Keratinocyte (primary cell): Measurements from ENCODE around the gene KIF1B. TPM values are rescaled to one million over a fixed set of nuclear protein-coding genes. Genes with fewer than 3 reads are reported as not detected.

Experiments
- DNase-seq: peaks from one replicate; pipeline ENCODE4 v3.0.0-alpha.2; 2011; ENCODE audit warnings: low read depth, missing footprints, low spot score
- FAIRE-seq: peaks from 2 replicates; lab custom pipeline; 2011; peaks lifted over from hg19 to GRCh38; lab: Jason Lieb, UNC
- H2AFZ ChIP-seq: 2 replicates; pipeline ENCODE4 v1.6.0; 2012; ENCODE audit warnings: low read length, control low read depth, inconsistent platforms; ENCODE audit not compliant: control insufficient read depth
- H3K27ac ChIP-seq: 2 replicates; pipeline ENCODE4 v1.5.1; 2011; ENCODE audit warnings: low read length; ENCODE audit not compliant: control insufficient read depth, insufficient read depth
- H3K27me3 ChIP-seq: 3 replicates; pipeline ENCODE4 v1.6.0; 2011; ENCODE audit warnings: low read length; ENCODE audit not compliant: control insufficient read depth, insufficient read depth; ENCODE audit errors: extremely low read depth
- H3K36me3 ChIP-seq, 2 experiments: 2 replicates in 1 of 2; 3 replicates in 1 of 2; pipeline ENCODE4 v1.5.1; 2011; ENCODE audit warnings: low read length in 2 of 2, mild to moderate bottlenecking in 1 of 2; ENCODE audit not compliant: control insufficient read depth in 2 of 2, insufficient read depth in 2 of 2; ENCODE audit errors: extremely low read depth in 1 of 2
- H3K4me1 ChIP-seq: 3 replicates; pipeline ENCODE4 v1.5.1; 2011; ENCODE audit warnings: low read length; ENCODE audit not compliant: control insufficient read depth, insufficient read depth; ENCODE audit errors: extremely low read depth
- H3K4me2 ChIP-seq: 3 replicates; pipeline ENCODE4 v1.6.0; 2011; ENCODE audit warnings: low read depth, low read length; ENCODE audit not compliant: control insufficient read depth, insufficient read depth; ENCODE audit errors: extremely low read depth
- H3K4me3 ChIP-seq, 3 experiments: fragments of 200-600 bp in 1 of 3; sonication (generic) in 1 of 3; 2 replicates in 2 of 3; 3 replicates in 1 of 3; pipeline ENCODE4 v1.5.1; 2011 to 2016; ENCODE audit warnings: low read length in 3 of 3, mild to moderate bottlenecking in 3 of 3, control low read depth in 2 of 3, inconsistent platforms in 1 of 3, low read depth in 1 of 3, mixed read lengths in 1 of 3, mixed run types in 1 of 3, moderate library complexity in 1 of 3; ENCODE audit not compliant: control insufficient read depth in 2 of 3, insufficient read depth in 2 of 3; ENCODE audit errors: extremely low read depth in 1 of 3
- H3K79me2 ChIP-seq: 2 replicates; pipeline ENCODE4 v1.6.0; 2012; ENCODE audit warnings: low read length; ENCODE audit not compliant: control insufficient read depth, insufficient read depth
- H3K9ac ChIP-seq: 3 replicates; pipeline ENCODE4 v1.6.0; 2011; ENCODE audit warnings: low read length; ENCODE audit not compliant: control insufficient read depth, insufficient read depth; ENCODE audit errors: extremely low read depth
- H3K9me1 ChIP-seq: 3 replicates; pipeline ENCODE4 v1.6.0; 2011; ENCODE audit warnings: low read length; ENCODE audit not compliant: control insufficient read depth, insufficient read depth; ENCODE audit errors: extremely low read depth
- H3K9me3 ChIP-seq: 2 replicates; pipeline ENCODE4 v1.5.1; 2012; ENCODE audit warnings: low read depth, low read length; ENCODE audit not compliant: control insufficient read depth
- H4K20me1 ChIP-seq: 3 replicates; pipeline ENCODE4 v1.6.0; 2011; ENCODE audit warnings: low read length; ENCODE audit not compliant: control insufficient read depth, insufficient read depth; ENCODE audit errors: extremely low read depth
- EZH2 ChIP-seq: IDR thresholded peaks from one replicate; pipeline ENCODE4 v1.6.1; 2012; ENCODE audit warnings: inconsistent platforms, mild to moderate bottlenecking, low read length, moderate library complexity
- dilution Hi-C: fragments of 300-500 bp; cut with MboI; formaldehyde crosslinking; loops from one replicate; pipeline ENCODE4 v1.7.0; 2020; ENCODE audit warnings: low sequenced_read_pairs; ENCODE audit not compliant: extremely low pct_ligation_motif_present
- polyA plus RNA-seq, 5 experiments: library from polyadenylated mRNA; depleted of rRNA in 3 of 5; stranded (reverse) in 3 of 5; stranded (forward) in 1 of 5; unstranded in 1 of 5; fragments of >200 nt; gene quantifications; 1 replicate in 1 of 5; 2 replicates in 3 of 5; 3 replicates in 1 of 5; pipeline versions ENCODE4 v1.2.1 to v1.2.3, GENCODE V29; 2011 to 2012; ENCODE audit warnings: missing spikeins in 2 of 5, low read depth in 1 of 5, low replicate concordance in 1 of 5
- TF ChIP-seq, protein P1 (sequence below), 3 experiments: IDR thresholded peaks in 1 of 3; conservative IDR thresholded peaks in 1 of 3; optimal IDR thresholded peaks in 1 of 3; 2 replicates in 2 of 3; 3 replicates in 1 of 3; pipeline versions ENCODE3 to v1.5.1; 2011; ENCODE audit warnings: low read length in 3 of 3, mild to moderate bottlenecking in 3 of 3, moderate library complexity in 2 of 3, control low read depth in 1 of 3, inconsistent platforms in 1 of 3; ENCODE audit not compliant: insufficient read depth in 2 of 3; ENCODE audit errors: extremely low read depth in 1 of 3

The KIF1B gene
- polyA plus RNA-seq, 1 donor (not counting 4 experiments of a cell fraction or from before 2014, with no cell fraction given), result 15.1 TPM

DNA sequence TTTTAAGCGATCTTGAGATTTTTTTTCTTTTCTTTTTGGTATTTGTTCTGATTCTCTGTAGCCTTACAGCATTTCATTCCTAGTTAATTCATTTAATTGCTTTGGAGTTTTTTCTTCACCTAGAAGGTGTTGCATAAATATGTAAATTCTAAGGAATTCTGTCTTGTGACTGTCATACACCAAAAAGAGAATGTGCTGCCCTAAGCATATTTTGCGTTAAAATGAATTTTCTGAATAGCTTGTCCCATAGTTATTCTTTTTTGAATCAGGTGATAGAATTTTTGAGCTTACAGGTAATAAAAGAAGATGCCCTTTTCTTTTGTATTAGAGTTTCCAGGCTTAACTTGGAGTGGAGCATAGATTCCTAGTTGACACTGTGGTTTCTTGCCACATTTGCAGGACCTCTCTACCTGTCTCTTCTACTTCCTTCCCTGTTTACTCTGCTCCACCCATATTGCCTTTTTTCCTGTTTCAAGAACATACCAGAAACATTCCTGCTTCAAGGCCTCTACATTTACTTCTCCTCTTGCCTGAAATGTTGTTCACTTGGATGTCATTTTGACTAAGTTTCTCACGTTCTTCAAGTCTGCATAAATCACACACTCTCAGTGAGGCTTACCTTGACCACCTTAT is 53.2 kb downstream of the KIF1B start:
- H3K9me3 ChIP-seq, result no peaks in the 10 kb centered on the region
- FAIRE-seq, result peak; percentile 52
- no peak overlapping the region for H3K4me3 ChIP-seq
- DNase-seq, result no peak
- no peaks in the 10 kb centered on the region for H3K27me3 ChIP-seq
- dilution Hi-C loops, result no loop called here
- H2AFZ ChIP-seq, result no peak overlapping the region
- TF ChIP-seq EZH2, result no peak
- TF ChIP-seq, protein P1, sequence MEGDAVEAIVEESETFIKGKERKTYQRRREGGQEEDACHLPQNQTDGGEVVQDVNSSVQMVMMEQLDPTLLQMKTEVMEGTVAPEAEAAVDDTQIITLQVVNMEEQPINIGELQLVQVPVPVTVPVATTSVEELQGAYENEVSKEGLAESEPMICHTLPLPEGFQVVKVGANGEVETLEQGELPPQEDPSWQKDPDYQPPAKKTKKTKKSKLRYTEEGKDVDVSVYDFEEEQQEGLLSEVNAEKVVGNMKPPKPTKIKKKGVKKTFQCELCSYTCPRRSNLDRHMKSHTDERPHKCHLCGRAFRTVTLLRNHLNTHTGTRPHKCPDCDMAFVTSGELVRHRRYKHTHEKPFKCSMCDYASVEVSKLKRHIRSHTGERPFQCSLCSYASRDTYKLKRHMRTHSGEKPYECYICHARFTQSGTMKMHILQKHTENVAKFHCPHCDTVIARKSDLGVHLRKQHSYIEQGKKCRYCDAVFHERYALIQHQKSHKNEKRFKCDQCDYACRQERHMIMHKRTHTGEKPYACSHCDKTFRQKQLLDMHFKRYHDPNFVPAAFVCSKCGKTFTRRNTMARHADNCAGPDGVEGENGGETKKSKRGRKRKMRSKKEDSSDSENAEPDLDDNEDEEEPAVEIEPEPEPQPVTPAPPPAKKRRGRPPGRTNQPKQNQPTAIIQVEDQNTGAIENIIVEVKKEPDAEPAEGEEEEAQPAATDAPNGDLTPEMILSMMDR (optimal IDR thresholded peaks at IDR 0.05 in 1 of 3, IDR thresholded peaks at IDR 0.05 in 1 of 3, conservative IDR thresholded peaks at IDR 0.05 in 1 of 3; ENCODE audit: extremely low read depth in 1 of 3, insufficient read depth in 2 of 3, low read length in 3 of 3), result no peak
- H3K9ac ChIP-seq, result no peak overlapping the region
- peaks cover 3% of the 10 kb centered on the region for H3K4me1 ChIP-seq
- H3K79me2 ChIP-seq, result no peaks in the 10 kb centered on the region
- no peaks in the 10 kb centered on the region for H4K20me1 ChIP-seq
- no peak overlapping the region for H3K4me2 ChIP-seq
- H3K9me1 ChIP-seq, result no peaks in the 10 kb centered on the region
- no peak overlapping the region for H3K27ac ChIP-seq
- peaks cover 10 to 20% of the 10 kb centered on the region in 2 experiments for H3K36me3 ChIP-seq

DNA sequence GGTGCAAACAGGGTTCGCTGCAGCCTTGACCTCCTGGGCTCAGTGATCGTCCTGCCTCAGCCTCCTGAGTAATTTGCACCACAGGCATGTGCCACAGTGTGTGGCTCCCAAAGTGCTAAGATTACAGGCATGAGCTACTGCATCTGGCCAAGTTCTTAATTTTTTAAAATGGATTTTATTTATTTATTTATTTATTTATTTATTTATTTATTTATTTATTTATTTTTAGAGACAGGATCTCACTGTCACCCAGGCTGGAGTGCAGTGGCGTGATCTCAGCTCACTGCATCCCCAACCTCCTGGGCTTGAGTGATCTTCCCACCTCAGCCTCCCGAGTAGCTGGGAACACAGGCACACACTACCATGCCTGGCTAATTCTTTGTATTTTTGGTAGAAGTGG is 54.7 kb downstream of the KIF1B start:
- Histone ChIP-seq H3K4me3 (no peak overlapping the region), H3K9me3 (no peaks in the 10 kb centered on the region), H3K4me2 (no peak overlapping the region), H3K27ac (no peak overlapping the region), H3K79me2 (no peaks in the 10 kb centered on the region), H3K9me1 (no peaks in the 10 kb centered on the region), H2AFZ (no peak overlapping the region), H3K36me3 (peaks cover 10 to 20% of the 10 kb centered on the region in 2 experiments), H4K20me1 (no peaks in the 10 kb centered on the region), H3K27me3 (no peaks in the 10 kb centered on the region), H3K4me1 (peaks cover 3% of the 10 kb centered on the region), H3K9ac (no peak overlapping the region)
- FAIRE-seq (no peak), DNase-seq (no peak)
- TF ChIP-seq, protein P1 (optimal IDR thresholded peaks at IDR 0.05 in 1 of 3, IDR thresholded peaks at IDR 0.05 in 1 of 3, conservative IDR thresholded peaks at IDR 0.05 in 1 of 3; ENCODE audit: extremely low read depth in 1 of 3, insufficient read depth in 2 of 3, low read length in 3 of 3), result no peak
- no peak for TF ChIP-seq EZH2
- dilution Hi-C loops, result no loop called here
